Sigmoid colon (tissue), 7 donors: ENCODE data around the gene RIMBP2. TPM values are rescaled to one million over a fixed set of nuclear protein-coding genes. Genes with fewer than 3 reads are reported as not detected.

Source experiments
- DNase-seq: peaks from one replicate; pipeline ENCODE4 v3.0.0-alpha.2; 2019
- H3K27ac ChIP-seq, 4 donors: fragments of 200-600 bp; sonication (generic); one replicate each; pipeline ENCODE4 v1.5.1; 2016 to 2019; ENCODE audit warnings: mild to moderate bottlenecking in 1 of 4
- H3K27me3 ChIP-seq, 3 donors: fragments of 200-600 bp; sonication (generic); one replicate each; pipeline ENCODE4 v1.5.1; 2019; ENCODE audit warnings: mild to moderate bottlenecking in 1 of 3
- H3K36me3 ChIP-seq, 4 donors: fragments of 200-600 bp; sonication (generic); one replicate each; pipeline ENCODE4 v1.5.1; 2016 to 2019
- H3K4me1 ChIP-seq, 4 donors: fragments of 200-600 bp; sonication (generic); one replicate each; pipeline ENCODE4 v1.5.1; 2017 to 2019
- H3K4me3 ChIP-seq, 4 donors: fragments of 200-600 bp; sonication (generic); one replicate each; pipeline ENCODE4 v1.5.1; 2017 to 2019; ENCODE audit warnings: mild to moderate bottlenecking in 2 of 4, moderate library complexity in 1 of 4
- H3K9me3 ChIP-seq, 4 donors: fragments of 200-600 bp in 3 of 4; sonication (generic) in 3 of 4; one replicate each; pipeline versions ENCODE4 v1.5.1 to v1.6.1; 2013 to 2019
- EP300 ChIP-seq, 4 donors: sonication (generic); formaldehyde crosslinking; IDR thresholded peaks; one replicate each; pipeline ENCODE4 v1.6.1; 2017; ENCODE audit warnings: antibody characterized with exemption in 4 of 4
- POLR2A ChIP-seq, 2 donors: fragments of 450-650 bp; IDR thresholded peaks; one replicate each; pipeline ENCODE4 v1.6.1; 2016; ENCODE audit warnings: antibody characterized with exemption in 2 of 2, mild to moderate bottlenecking in 2 of 2, moderate library complexity in 2 of 2
- POLR2AphosphoS5 ChIP-seq, 4 donors: sonication (generic); formaldehyde crosslinking; IDR thresholded peaks; one replicate each; pipeline ENCODE4 v1.6.1; 2017; ENCODE audit warnings: antibody characterized with exemption in 4 of 4
- WGBS, 2 donors: extraction: QIAGEN DNeasy Blood & Tissue Kit; methylation state at CpG; one replicate each; pipeline ENCODE4 v1.1.7; 2013; 5-methylcytosine and 5-hydroxymethylcytosine counted together
- intact Hi-C: fragments of 100-400 bp; cut with DNase I; formaldehyde crosslinking; loops from one replicate; pipeline ENCODE4 v1.15.1; 2023
- polyA plus RNA-seq, 3 donors: library from polyadenylated mRNA; stranded (reverse); fragments of 200-250 nt; gene quantifications; one replicate each; pipeline ENCODE4 v1.2.3, GENCODE V29; 2013
- total RNA-seq, 4 donors: library from RNA; depleted of rRNA; stranded (reverse); fragments of >200 nt; gene quantifications; one replicate each; pipeline ENCODE4 v1.1.0, GENCODE V29; 2016
- TF ChIP-seq, protein P1 (sequence below), 4 experiments: fragments of 450-650 bp in 3 of 4; fragments of 200-600 bp in 1 of 4; IDR thresholded peaks; one replicate each; pipeline ENCODE4 v1.5.1; 2016 to 2019; ENCODE audit warnings: antibody characterized with exemption in 4 of 4, mild to moderate bottlenecking in 3 of 4, moderate library complexity in 2 of 4
- donor health status: healthy with polysubstance abuse.
- donor health status: Bipolar disorder and iron deficiency.
- donor health status: healthy.

Gene RIMBP2
- total and polyA plus RNA-seq, 7 donors: under 0.01 to 5.5 (median 1.4) TPM

DNA sequence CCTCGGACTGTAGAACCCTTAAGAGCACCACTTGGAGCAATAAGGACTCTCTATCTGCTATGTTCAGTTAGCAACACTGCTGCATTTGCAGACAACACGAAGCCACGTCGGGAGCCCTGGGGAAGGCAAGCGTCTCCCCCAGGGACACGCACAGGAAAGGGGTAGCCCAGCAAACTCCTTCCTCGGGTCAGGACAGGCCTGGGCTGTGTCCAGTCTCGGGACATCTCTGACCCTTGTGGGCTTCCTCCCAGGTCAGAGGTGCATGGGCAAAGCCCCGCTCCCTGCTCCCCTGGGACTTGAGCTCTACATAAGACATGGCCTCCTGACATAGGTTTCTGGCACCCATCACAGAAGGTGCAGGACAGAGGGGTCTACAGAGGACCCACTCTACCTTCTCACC is 258.9 kb downstream of the RIMBP2 start:
- DNase-seq: no peak
- Histone ChIP-seq H3K4me1 (no peaks in the 10 kb centered on the region), H3K4me3 (no peak overlapping the region), H3K27ac (no peak overlapping the region), H3K9me3 (no peaks in the 10 kb centered on the region), H3K27me3 (no peaks in the 10 kb centered on the region), H3K36me3 (no peaks in the 10 kb centered on the region)
- TF ChIP-seq POLR2A (IDR thresholded peaks at IDR 0.05) (no peak), EP300 (IDR thresholded peaks at IDR 0.05) (no peak), POLR2AphosphoS5 (IDR thresholded peaks at IDR 0.05) (no peak)
- TF ChIP-seq, protein P1, sequence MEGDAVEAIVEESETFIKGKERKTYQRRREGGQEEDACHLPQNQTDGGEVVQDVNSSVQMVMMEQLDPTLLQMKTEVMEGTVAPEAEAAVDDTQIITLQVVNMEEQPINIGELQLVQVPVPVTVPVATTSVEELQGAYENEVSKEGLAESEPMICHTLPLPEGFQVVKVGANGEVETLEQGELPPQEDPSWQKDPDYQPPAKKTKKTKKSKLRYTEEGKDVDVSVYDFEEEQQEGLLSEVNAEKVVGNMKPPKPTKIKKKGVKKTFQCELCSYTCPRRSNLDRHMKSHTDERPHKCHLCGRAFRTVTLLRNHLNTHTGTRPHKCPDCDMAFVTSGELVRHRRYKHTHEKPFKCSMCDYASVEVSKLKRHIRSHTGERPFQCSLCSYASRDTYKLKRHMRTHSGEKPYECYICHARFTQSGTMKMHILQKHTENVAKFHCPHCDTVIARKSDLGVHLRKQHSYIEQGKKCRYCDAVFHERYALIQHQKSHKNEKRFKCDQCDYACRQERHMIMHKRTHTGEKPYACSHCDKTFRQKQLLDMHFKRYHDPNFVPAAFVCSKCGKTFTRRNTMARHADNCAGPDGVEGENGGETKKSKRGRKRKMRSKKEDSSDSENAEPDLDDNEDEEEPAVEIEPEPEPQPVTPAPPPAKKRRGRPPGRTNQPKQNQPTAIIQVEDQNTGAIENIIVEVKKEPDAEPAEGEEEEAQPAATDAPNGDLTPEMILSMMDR (IDR thresholded peaks at IDR 0.05): no peak
- WGBS, 2 donors: 82 to 85% methylated on average over 9 of the region's 9 CpGs
- intact Hi-C loops: no loop called here

GRCh38 chr12:130456375-130457199 is 259.5 kb downstream of the RIMBP2 start:
- no peaks in the 10 kb centered on the region for H3K9me3 ChIP-seq
- intact Hi-C loops: no loop called here
- no peak overlapping the region for H3K4me3 ChIP-seq
- H3K36me3 ChIP-seq: no peaks in the 10 kb centered on the region
- DNase-seq: no peak
- H3K4me1 ChIP-seq: no peaks in the 10 kb centered on the region
- WGBS, 2 donors: 63 to 72% methylated on average over 28 of the region's 28 CpGs
- H3K27ac ChIP-seq: no peak overlapping the region
- TF ChIP-seq, protein P1 (IDR thresholded peaks at IDR 0.05): no peak
- TF ChIP-seq EP300 (IDR thresholded peaks at IDR 0.05) (no peak), POLR2A (IDR thresholded peaks at IDR 0.05) (no peak), POLR2AphosphoS5 (IDR thresholded peaks at IDR 0.05) (no peak)
- H3K27me3 ChIP-seq: no peaks in the 10 kb centered on the region

DNA sequence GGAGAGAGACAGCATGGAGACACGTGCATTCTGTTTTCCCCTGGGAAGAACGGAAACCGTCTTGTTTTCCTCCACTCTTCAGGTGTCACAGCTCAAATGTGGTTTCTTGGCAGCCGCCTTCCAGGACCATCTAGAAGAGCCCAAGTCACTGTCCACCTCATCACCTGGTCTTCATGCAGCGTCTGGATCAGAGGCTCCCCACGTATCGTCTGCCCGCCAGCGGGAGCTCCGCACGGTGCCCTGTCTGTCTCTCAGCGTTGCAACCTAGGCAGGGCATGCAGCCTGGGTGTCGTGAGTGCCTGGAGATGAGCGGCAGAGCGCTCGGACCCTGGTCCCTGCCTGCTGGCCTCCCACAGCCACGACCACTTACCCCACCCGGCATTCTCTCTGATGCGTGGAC is 260.9 kb downstream of the RIMBP2 start:
- Histone ChIP-seq H3K4me1 (no peaks in the 10 kb centered on the region), H3K27me3 (no peaks in the 10 kb centered on the region), H3K9me3 (no peaks in the 10 kb centered on the region), H3K36me3 (no peaks in the 10 kb centered on the region), H3K4me3 (no peak overlapping the region), H3K27ac (no peak overlapping the region)
- no peak for DNase-seq
- TF ChIP-seq, protein P1 (IDR thresholded peaks at IDR 0.05): no peak
- TF ChIP-seq POLR2AphosphoS5 (IDR thresholded peaks at IDR 0.05) (no peak), POLR2A (IDR thresholded peaks at IDR 0.05) (no peak), EP300 (IDR thresholded peaks at IDR 0.05) (no peak)
- WGBS, 2 donors: 78 to 85% methylated on average over 19 of the region's 19 CpGs
- intact Hi-C loops: no loop called here

DNA sequence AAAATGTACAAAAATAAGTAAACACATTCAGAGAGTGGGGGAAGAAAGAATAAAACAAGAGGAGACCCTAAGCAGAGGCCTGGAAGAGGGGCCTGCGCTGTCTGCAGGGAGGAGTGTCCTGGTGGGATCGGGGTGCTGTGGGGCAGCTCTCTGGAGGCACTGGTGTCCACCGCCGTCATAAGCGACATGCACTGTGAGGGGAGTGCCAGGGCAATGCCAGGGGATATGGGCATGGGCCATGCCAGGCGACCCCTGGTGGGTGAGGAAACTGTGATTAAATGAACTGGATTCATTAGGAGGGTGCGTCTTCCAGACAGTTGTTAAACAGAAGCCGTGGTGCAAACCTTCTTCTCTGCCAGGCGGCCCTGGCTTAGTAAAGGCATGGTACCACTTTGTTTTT is 261.8 kb downstream of the RIMBP2 start:
- 87 to 90% methylated on average over 9 of the region's 9 CpGs for WGBS, 2 donors
- Histone ChIP-seq H3K4me3 (no peak overlapping the region), H3K4me1 (no peaks in the 10 kb centered on the region), H3K36me3 (no peaks in the 10 kb centered on the region), H3K27ac (no peak overlapping the region), H3K27me3 (no peaks in the 10 kb centered on the region), H3K9me3 (no peaks in the 10 kb centered on the region)
- DNase-seq: no peak
- TF ChIP-seq POLR2AphosphoS5 (IDR thresholded peaks at IDR 0.05) (no peak), EP300 (IDR thresholded peaks at IDR 0.05) (no peak), POLR2A (IDR thresholded peaks at IDR 0.05) (no peak)
- TF ChIP-seq, protein P1 (IDR thresholded peaks at IDR 0.05): no peak
- intact Hi-C loops: no loop called here
